K562 (cell line): ENCODE results near the gene ZCCHC24.

Experiments
- CTBP1 ChIP-seq: fragments of 450-650 bp; IDR thresholded peaks from 2 replicates; pipeline ENCODE4 v1.6.1; 2016; ENCODE audit warnings: borderline replicate concordance
- ETV1 ChIP-seq: fragments of 450-650 bp; conservative IDR thresholded peaks from 2 replicates; pipeline ENCODE4 v1.6.1; 2016; ENCODE audit warnings: missing genetic modification characterization, control low read depth, low read depth, missing compliant biosample characterization
- KAT8 ChIP-seq: fragments of 450-650 bp; IDR thresholded peaks from 2 replicates; pipeline ENCODE4 v1.6.1; 2016; ENCODE audit warnings: low read depth, mild to moderate bottlenecking
- MAFK ChIP-seq: IDR thresholded peaks from 2 replicates; pipeline ENCODE4 v1.6.1; 2011; ENCODE audit warnings: low read length, improper control_type of control experiment
- NFYB ChIP-seq: IDR thresholded peaks from 2 replicates; pipeline ENCODE4 v1.6.1; 2011; ENCODE audit warnings: mild to moderate bottlenecking, moderate library complexity; ENCODE audit not compliant: insufficient read length; ENCODE audit errors: extremely low read depth
- POLR2B ChIP-seq: fragments of 450-650 bp; IDR thresholded peaks from 2 replicates; pipeline ENCODE4 v1.6.1; 2018; ENCODE audit warnings: low read depth; ENCODE audit not compliant: partially characterized antibody
- SMAD3 ChIP-seq: fragments of 450-650 bp; formaldehyde crosslinking; conservative IDR thresholded peaks from 2 replicates; pipeline ENCODE4 v1.4.0; 2020; ENCODE audit warnings: mild to moderate bottlenecking
- ZNF197 ChIP-seq: fragments of 200-800 bp; sonication (Bioruptor generic); IDR thresholded peaks from 2 replicates; pipeline ENCODE4 v1.6.1; 2016; ENCODE audit warnings: low read depth, missing genetic modification characterization, missing compliant biosample characterization
- TF ChIP-seq, protein P1 (sequence below): fragments of 450-650 bp; IDR thresholded peaks from 2 replicates; pipeline ENCODE4 v1.7.1; 2018; ENCODE audit warnings: mild to moderate bottlenecking, low read depth; ENCODE audit not compliant: partially characterized antibody
- TF ChIP-seq, protein P2 (sequence below): sonication (generic); formaldehyde crosslinking; IDR thresholded peaks from 2 replicates; pipeline ENCODE4 v1.9.0; 2022; ENCODE audit warnings: mild to moderate bottlenecking, missing genetic modification reagents

DNA sequence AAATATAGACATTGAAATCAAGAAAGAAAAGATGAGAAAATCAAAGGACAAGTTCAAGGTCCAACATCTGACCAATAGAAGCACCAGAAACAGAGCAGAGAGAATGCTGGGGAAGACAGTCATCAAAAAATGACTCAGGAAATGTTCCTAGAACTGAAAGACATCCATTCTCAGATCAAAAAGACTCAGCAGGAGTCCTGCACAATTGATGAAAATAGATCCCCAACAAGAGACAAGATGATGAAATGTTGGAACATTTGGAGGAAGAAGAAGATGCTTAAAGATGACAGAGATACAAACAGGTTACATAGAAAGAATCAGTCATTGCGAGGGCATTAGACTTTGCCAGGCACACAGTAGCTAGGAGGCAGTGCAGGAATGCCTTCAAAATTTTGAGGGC is 36.9 kb upstream of the ZCCHC24 start:
- TF ChIP-seq MAFK (no peak), ETV1 (tag) (no peak), ZNF197 (CRISPR knock-in tag) (no peak), SMAD3 (CRISPR knock-in tag) (no peak), CTBP1 (no peak), NFYB (no peak), POLR2B (no peak), KAT8 (no peak)
- TF ChIP-seq, protein P1, sequence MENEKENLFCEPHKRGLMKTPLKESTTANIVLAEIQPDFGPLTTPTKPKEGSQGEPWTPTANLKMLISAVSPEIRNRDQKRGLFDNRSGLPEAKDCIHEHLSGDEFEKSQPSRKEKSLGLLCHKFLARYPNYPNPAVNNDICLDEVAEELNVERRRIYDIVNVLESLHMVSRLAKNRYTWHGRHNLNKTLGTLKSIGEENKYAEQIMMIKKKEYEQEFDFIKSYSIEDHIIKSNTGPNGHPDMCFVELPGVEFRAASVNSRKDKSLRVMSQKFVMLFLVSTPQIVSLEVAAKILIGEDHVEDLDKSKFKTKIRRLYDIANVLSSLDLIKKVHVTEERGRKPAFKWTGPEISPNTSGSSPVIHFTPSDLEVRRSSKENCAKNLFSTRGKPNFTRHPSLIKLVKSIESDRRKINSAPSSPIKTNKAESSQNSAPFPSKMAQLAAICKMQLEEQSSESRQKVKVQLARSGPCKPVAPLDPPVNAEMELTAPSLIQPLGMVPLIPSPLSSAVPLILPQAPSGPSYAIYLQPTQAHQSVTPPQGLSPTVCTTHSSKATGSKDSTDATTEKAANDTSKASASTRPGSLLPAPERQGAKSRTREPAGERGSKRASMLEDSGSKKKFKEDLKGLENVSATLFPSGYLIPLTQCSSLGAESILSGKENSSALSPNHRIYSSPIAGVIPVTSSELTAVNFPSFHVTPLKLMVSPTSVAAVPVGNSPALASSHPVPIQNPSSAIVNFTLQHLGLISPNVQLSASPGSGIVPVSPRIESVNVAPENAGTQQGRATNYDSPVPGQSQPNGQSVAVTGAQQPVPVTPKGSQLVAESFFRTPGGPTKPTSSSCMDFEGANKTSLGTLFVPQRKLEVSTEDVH, result no peak
- TF ChIP-seq, protein P2, sequence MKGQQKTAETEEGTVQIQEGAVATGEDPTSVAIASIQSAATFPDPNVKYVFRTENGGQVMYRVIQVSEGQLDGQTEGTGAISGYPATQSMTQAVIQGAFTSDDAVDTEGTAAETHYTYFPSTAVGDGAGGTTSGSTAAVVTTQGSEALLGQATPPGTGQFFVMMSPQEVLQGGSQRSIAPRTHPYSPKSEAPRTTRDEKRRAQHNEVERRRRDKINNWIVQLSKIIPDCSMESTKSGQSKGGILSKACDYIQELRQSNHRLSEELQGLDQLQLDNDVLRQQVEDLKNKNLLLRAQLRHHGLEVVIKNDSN (CRISPR knock-in tag), result no peak
